ENCODE measurements around the gene NELFCD. TPM values are rescaled to one million over a fixed set of nuclear protein-coding genes. Genes with fewer than 3 reads are reported as not detected.

NELFCD gene
- total and polyA plus RNA-seq, 10 of the 15 experiments (the other 5 are each of a cell fraction or from before 2014, with no cell fraction given), result 8.9 to 109 (median 82.9) TPM

DNA sequence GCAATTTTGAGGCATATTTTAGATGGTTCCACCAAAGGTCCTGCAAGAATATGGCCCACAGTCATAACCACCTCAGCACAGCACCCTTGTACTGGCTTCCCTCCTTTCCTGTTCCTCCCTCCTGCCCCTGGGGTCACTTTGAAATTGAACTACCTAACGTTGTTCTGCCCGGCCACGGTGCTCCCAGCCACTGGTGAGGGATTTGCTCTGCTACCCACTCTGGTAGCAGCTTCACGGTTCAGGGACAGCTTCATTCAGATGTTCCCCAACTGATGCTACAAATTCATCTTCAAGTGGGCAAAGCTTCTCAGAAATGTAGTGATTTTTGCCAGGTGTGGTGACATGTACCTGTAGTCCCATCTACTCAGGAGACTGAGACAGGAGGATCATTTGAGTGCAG lies 7.9 kb upstream of the NELFCD start:
- ChIA-PET SMC1A (ENCODE audit: uncharacterized antibody, unreplicated experiment) (interaction anchor here (1.1 kb wide), 1 partner anchor 36 kb away, joined by 3 read pairs; no protein-coding TSS in a partner anchor), POLR2A (no interaction called here), RAD21 (ENCODE audit: unreplicated experiment) (no interaction called here), CTCF (no interaction called here)
- Histone ChIP-seq H4K20me1 (ENCODE audit: control insufficient read depth, insufficient read depth) (no peaks in the 10 kb centered on the region), H3K4me2 (ENCODE audit: control insufficient read depth, insufficient read depth) (no peak overlapping the region), H3K79me2 (ENCODE audit: control insufficient read depth, insufficient read depth, low read length) (no peaks in the 10 kb centered on the region), H3K9ac (ENCODE audit: control insufficient read depth, insufficient read depth, low read length) (no peak overlapping the region), H3K4me1 (ENCODE audit: control insufficient read depth, insufficient read depth, low read length) (peaks cover 18% of the 10 kb centered on the region), H3K27ac (ENCODE audit: control insufficient read depth, insufficient read depth) (no peak overlapping the region), H2AFZ (ENCODE audit: control insufficient read depth, low read depth, low read length) (no peak overlapping the region), H3K36me3 (ENCODE audit: control insufficient read depth in 2 of 2, insufficient read depth in 2 of 2, low read length in 1 of 2) (no peaks in the 10 kb centered on the region), H3K9me3 (replicated peaks; ENCODE audit: control insufficient read depth, insufficient read depth, low read length) (peaks cover 2% of the 10 kb centered on the region; the same call in 2 of the 3 replicates), H3K4me3 (no peak overlapping the region), H3K27me3 (replicated peaks in 1 of 2; ENCODE audit: control insufficient read depth in 2 of 2, insufficient read depth in 2 of 2, low read length in 1 of 2) (no peaks in the 10 kb centered on the region)
- WGBS (ENCODE audit: insufficient coverage, insufficient replicate concordance, low lambda C conversion rate, missing lambda C conversion rate), result 48% methylated on average over 4 of the region's 4 CpGs
- DNase-seq (ENCODE audit: low read depth, low spot score) (no peak), ATAC-seq (no peak), FAIRE-seq (no peak)
- TF ChIP-seq POU2F2 (IDR thresholded peaks at IDR 0.05; ENCODE audit: borderline replicate concordance, low read depth, low read length), result no peak
- intact Hi-C loops (cut with micrococcal nuclease; ENCODE audit: unreplicated experiment) (no loop called here), in situ Hi-C loops (cut with MboI) (no loop called here)
- BruUV-seq (replicated peaks), result no TSS peak

DNA sequence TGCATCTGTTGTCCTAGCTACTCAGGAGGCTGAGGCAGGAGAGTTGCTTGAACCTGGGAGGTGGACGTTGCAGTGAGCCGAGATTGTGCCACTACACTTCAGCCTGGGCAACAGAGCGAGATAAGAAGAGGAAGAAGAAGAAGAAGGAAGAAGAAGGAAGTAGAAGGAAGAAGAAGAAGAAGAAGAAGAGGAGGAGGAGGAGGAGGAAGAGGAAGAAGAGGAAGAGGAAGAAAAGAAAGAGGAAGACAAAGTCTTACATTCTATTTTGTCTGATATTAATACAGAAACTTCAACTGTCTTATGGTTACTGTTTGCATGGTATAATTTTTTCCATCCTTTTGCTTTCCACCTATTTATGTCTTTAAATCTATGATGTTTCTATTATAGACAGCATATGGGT lies 7.2 kb upstream of the NELFCD start:
- Histone ChIP-seq H3K79me2 (ENCODE audit: control insufficient read depth, insufficient read depth, low read length) (no peaks in the 10 kb centered on the region), H3K9ac (ENCODE audit: control insufficient read depth, insufficient read depth, low read length) (no peak overlapping the region), H3K4me3 (no peak overlapping the region), H3K4me2 (ENCODE audit: control insufficient read depth, insufficient read depth) (no peak overlapping the region), H4K20me1 (ENCODE audit: control insufficient read depth, insufficient read depth) (no peaks in the 10 kb centered on the region), H3K36me3 (ENCODE audit: control insufficient read depth in 2 of 2, insufficient read depth in 2 of 2, low read length in 1 of 2) (no peaks in the 10 kb centered on the region), H3K4me1 (ENCODE audit: control insufficient read depth, insufficient read depth, low read length) (peaks cover 24% of the 10 kb centered on the region), H3K9me3 (replicated peaks; ENCODE audit: control insufficient read depth, insufficient read depth, low read length) (peaks cover 2% of the 10 kb centered on the region; the same call in 2 of the 3 replicates), H2AFZ (ENCODE audit: control insufficient read depth, low read depth, low read length) (no peak overlapping the region), H3K27me3 (replicated peaks in 1 of 2; ENCODE audit: control insufficient read depth in 2 of 2, insufficient read depth in 2 of 2, low read length in 1 of 2) (no peaks in the 10 kb centered on the region), H3K27ac (ENCODE audit: control insufficient read depth, insufficient read depth) (no peak overlapping the region)
- DNase-seq (ENCODE audit: low read depth, low spot score) (no peak), ATAC-seq (no peak), FAIRE-seq (no peak)
- no TSS peak for BruUV-seq (replicated peaks)
- in situ Hi-C loops (cut with MboI) (no loop called here), intact Hi-C loops (cut with micrococcal nuclease; ENCODE audit: unreplicated experiment) (no loop called here)
- ChIA-PET RAD21 (ENCODE audit: unreplicated experiment) (no interaction called here), POLR2A (no interaction called here), CTCF (no interaction called here), SMC1A (ENCODE audit: uncharacterized antibody, unreplicated experiment) (interaction anchor here (1.1 kb wide), 1 partner anchor 36 kb away, joined by 3 read pairs; no protein-coding TSS in a partner anchor)
- TF ChIP-seq BRCA1 (IDR thresholded peaks at IDR 0.05; ENCODE audit: low read depth, low read length), result no peak
- WGBS (ENCODE audit: insufficient coverage, insufficient replicate concordance, low lambda C conversion rate, missing lambda C conversion rate), result 32% methylated on average over 3 of the region's 3 CpGs
